Right atrium auricular region (tissue), 2 donors: ENCODE data around the gene SERTM1. TPM values are rescaled to one million over a fixed set of nuclear protein-coding genes. Genes with fewer than 3 reads are reported as not detected.
A peak's percentile ranks its signal among the peaks of the same experiment; 100 is the strongest.

Experiments used
- DNase-seq: peaks from one replicate; pipeline ENCODE4 v3.0.0-alpha.2; 2019; ENCODE audit warnings: low spot score
- H3K27ac ChIP-seq, 2 donors: fragments of 200-600 bp; sonication (generic); 1 replicate in 1 of 2; 2 replicates in 1 of 2; pipeline ENCODE4 v1.5.1; 2016 to 2019
- H3K27me3 ChIP-seq, 2 donors: fragments of 200-600 bp; sonication (generic); one replicate each; pipeline versions ENCODE4 v1.5.1 to v1.6.0; 2017 to 2019
- H3K36me3 ChIP-seq: fragments of 200-600 bp; sonication (generic); one replicate; pipeline ENCODE4 v1.5.1; 2016
- H3K4me1 ChIP-seq, 2 donors: fragments of 200-600 bp; sonication (generic); one replicate each; pipeline versions ENCODE4 v1.5.1 to v1.6.0; 2017 to 2019
- H3K4me3 ChIP-seq, 2 donors: fragments of 200-600 bp; sonication (generic); 1 replicate in 1 of 2; 2 replicates in 1 of 2; pipeline ENCODE4 v1.5.1; 2017 to 2019; ENCODE audit warnings: mild to moderate bottlenecking in 1 of 2, moderate library complexity in 1 of 2
- H3K9me3 ChIP-seq, 2 donors: fragments of 200-600 bp; sonication (generic); one replicate each; pipeline ENCODE4 v1.5.1; 2019
- total RNA-seq, 2 donors: library from RNA; depleted of rRNA; stranded (reverse); fragments of >200 nt; gene quantifications; one replicate each; pipeline ENCODE4 v1.1.0, GENCODE V29; 2016
- TF ChIP-seq, protein P1 (sequence below), 2 donors: fragments of 200-600 bp; sonication (generic); IDR thresholded peaks; one replicate each; pipeline ENCODE4 v1.5.1; 2019; ENCODE audit warnings: antibody characterized with exemption in 2 of 2

SERTM1 gene
- total RNA-seq = under 1 TPM; 0.30 to 0.98 TPM

GRCh38 chr13:36673838-36674326 lies at the start of gene SERTM1:
Gene SERTM1, plus strand, starts transcription at chr13:36674020. Its CDS starts 21,059 bp downstream, at chr13:36695079.
- DNase-seq = no peak
- Histone ChIP-seq H3K4me1 (peaks cover 0 to 10% of the 10 kb centered on the region in 2 donors), H3K36me3 (no peaks in the 10 kb centered on the region), H3K4me3 (peak within 1 kb of the TSS; percentile 14 to 42), H3K27me3 (no peaks in the 10 kb centered on the region), H3K27ac (no peak within 1 kb of the TSS), H3K9me3 (no peaks in the 10 kb centered on the region)
- TF ChIP-seq, protein P1, sequence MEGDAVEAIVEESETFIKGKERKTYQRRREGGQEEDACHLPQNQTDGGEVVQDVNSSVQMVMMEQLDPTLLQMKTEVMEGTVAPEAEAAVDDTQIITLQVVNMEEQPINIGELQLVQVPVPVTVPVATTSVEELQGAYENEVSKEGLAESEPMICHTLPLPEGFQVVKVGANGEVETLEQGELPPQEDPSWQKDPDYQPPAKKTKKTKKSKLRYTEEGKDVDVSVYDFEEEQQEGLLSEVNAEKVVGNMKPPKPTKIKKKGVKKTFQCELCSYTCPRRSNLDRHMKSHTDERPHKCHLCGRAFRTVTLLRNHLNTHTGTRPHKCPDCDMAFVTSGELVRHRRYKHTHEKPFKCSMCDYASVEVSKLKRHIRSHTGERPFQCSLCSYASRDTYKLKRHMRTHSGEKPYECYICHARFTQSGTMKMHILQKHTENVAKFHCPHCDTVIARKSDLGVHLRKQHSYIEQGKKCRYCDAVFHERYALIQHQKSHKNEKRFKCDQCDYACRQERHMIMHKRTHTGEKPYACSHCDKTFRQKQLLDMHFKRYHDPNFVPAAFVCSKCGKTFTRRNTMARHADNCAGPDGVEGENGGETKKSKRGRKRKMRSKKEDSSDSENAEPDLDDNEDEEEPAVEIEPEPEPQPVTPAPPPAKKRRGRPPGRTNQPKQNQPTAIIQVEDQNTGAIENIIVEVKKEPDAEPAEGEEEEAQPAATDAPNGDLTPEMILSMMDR (IDR thresholded peaks at IDR 0.05) = no peak

- H3K27ac ChIP-seq = no peak overlapping the region
- H3K4me1 ChIP-seq = peaks cover 0 to 6% of the 10 kb centered on the region in 2 donors
- no peaks in the 10 kb centered on the region for H3K9me3 ChIP-seq
- no peaks in the 10 kb centered on the region for H3K36me3 ChIP-seq
- no peaks in the 10 kb centered on the region for H3K27me3 ChIP-seq
- TF ChIP-seq, protein P1 (IDR thresholded peaks at IDR 0.05) = no peak
- no peak overlapping the region for H3K4me3 ChIP-seq
- no peak for DNase-seq
Observed at GRCh38 chr13:36628377-36629056, 45.3 kb upstream of the SERTM1 start.

GRCh38 chr13:36629057-36629385 lies 44.8 kb upstream of the SERTM1 start:
- Histone ChIP-seq H3K4me1 (peaks cover 0 to 6% of the 10 kb centered on the region in 2 donors), H3K36me3 (no peaks in the 10 kb centered on the region), H3K4me3 (no peak overlapping the region), H3K9me3 (no peaks in the 10 kb centered on the region), H3K27me3 (no peaks in the 10 kb centered on the region), H3K27ac (no peak overlapping the region)
- DNase-seq = no peak
- TF ChIP-seq, protein P1 (IDR thresholded peaks at IDR 0.05) = no peak

DNA sequence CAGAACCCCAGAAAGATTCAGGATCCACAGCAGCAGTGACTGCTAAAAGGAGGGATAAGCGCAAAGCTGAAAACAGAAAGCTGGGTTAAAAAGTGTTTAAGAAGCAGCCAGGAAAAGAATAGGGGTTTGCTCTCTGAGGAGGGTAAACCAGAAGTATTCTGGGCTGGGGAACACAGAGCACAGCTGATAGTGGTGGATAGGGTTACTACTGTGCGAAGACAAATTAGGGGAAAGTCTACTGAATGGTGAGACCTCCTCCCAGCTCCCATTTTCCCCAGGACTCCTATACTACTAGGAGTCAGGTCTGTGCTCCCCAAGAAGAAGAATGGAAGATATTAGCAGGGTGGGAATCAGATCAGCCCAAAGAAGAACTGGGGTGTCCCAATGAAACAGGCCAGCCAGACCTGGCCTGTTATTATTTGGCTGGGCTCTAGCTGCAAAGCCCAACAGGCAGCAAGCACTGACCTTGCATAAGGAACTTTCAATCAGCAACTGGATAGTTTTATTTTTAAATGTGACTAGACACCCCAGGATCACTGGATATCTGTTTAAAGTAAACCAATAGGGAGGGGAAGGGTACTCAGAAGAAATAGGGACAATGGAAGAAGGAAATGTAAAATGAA lies 43.5 kb upstream of the SERTM1 start:
- no peak for DNase-seq
- H3K27ac ChIP-seq = no peak overlapping the region
- TF ChIP-seq, protein P1 (IDR thresholded peaks at IDR 0.05) = no peak
- H3K36me3 ChIP-seq = no peaks in the 10 kb centered on the region
- no peak overlapping the region for H3K4me3 ChIP-seq
- H3K9me3 ChIP-seq = no peaks in the 10 kb centered on the region
- H3K4me1 ChIP-seq = peaks cover 0 to 6% of the 10 kb centered on the region in 2 donors
- H3K27me3 ChIP-seq = no peaks in the 10 kb centered on the region

GRCh38 chr13:36639610-36640009 lies 34.2 kb upstream of the SERTM1 start:
- Histone ChIP-seq H3K4me3 (no peak overlapping the region), H3K27me3 (no peaks in the 10 kb centered on the region), H3K27ac (no peak overlapping the region), H3K4me1 (no peaks in the 10 kb centered on the region), H3K9me3 (no peaks in the 10 kb centered on the region), H3K36me3 (no peaks in the 10 kb centered on the region)
- TF ChIP-seq, protein P1 (IDR thresholded peaks at IDR 0.05) = no peak
- no peak for DNase-seq
